ENCODE data around the gene INTS1.

Gene INTS1

GRCh38 chr7:1457059-1457948, 46.9 kb downstream of the INTS1 start:
- H3K27ac ChIP-seq: peak overlapping the region; percentile 65
- TF ChIP-seq, protein P1, sequence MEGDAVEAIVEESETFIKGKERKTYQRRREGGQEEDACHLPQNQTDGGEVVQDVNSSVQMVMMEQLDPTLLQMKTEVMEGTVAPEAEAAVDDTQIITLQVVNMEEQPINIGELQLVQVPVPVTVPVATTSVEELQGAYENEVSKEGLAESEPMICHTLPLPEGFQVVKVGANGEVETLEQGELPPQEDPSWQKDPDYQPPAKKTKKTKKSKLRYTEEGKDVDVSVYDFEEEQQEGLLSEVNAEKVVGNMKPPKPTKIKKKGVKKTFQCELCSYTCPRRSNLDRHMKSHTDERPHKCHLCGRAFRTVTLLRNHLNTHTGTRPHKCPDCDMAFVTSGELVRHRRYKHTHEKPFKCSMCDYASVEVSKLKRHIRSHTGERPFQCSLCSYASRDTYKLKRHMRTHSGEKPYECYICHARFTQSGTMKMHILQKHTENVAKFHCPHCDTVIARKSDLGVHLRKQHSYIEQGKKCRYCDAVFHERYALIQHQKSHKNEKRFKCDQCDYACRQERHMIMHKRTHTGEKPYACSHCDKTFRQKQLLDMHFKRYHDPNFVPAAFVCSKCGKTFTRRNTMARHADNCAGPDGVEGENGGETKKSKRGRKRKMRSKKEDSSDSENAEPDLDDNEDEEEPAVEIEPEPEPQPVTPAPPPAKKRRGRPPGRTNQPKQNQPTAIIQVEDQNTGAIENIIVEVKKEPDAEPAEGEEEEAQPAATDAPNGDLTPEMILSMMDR (conservative IDR thresholded peaks at IDR 0.05): no peak

DNA sequence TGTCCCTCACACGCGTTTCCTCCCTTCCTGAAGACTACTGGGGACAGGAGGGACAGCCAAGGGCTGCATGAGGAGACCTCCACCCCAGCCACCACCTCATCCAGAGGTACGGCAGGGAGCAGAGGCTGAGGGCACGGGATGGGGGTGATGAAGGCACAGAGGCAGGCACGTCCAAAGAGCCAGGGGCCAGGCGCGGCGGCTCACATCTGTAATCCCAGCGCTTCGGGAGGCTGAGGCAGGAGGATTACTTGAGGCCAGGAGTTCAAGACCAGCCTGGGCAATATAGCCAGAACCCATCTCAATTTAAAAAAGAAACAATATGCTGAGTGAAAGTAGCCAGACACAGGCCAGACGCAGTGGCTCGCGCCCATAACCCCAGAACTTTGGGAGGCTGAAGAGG, 48.2 kb downstream of the INTS1 start:
- peak overlapping the region; percentile 93 for H3K27ac ChIP-seq
- TF ChIP-seq, protein P1 (conservative IDR thresholded peaks at IDR 0.05): no peak

- peak overlapping the region; percentile 93 for H3K27ac ChIP-seq
- TF ChIP-seq, protein P1 (conservative IDR thresholded peaks at IDR 0.05): no peak
Observed at GRCh38 chr7:1455241-1455939, 48.8 kb downstream of the INTS1 start.

DNA sequence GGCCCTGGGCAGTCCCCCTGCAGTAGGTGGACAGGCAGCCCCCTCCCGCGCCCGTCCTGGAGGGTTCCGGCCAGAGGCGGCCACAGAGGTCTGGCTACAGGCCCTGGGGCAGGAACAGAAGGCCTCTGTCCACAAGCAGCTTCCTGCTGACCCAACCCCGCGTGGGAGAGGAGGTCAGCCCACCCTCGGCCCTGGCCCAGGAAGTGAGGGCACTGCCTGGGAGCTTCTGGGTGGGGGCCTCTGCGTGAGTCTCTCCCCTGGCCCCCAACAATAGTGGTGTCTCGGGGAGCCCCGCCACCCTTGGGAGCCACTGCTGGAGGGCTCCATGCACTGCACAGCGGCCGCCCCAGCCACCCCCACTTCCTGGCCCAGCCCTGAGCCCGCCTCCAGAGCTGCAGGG, 49.6 kb downstream of the INTS1 start:
- peak overlapping the region; percentile 93 for H3K27ac ChIP-seq

DNA sequence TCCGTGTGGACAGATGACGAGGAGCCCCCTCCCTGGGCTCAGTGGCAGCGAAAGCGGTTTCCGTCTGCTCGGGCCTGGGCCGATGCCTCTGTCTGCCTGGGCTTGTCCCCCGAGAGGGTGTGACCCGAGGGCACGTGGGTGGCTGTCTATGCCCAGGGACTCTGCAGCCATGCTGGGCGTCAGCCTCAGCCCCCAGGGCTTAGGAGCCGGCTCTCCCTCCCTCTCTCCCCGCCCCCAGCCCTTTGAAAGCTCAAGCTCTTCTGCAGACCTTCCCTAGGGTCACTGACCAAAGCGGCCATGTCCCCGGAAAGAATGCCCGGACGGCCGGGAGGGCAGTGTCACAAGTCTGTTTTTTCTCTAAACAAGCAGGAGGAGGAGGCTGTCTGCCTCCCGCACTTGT, 52.0 kb downstream of the INTS1 start:
- H3K27ac ChIP-seq: no peak overlapping the region
- TF ChIP-seq, protein P1 (conservative IDR thresholded peaks at IDR 0.05): no peak

More for the DNA sequence above, 49.6 kb downstream of the INTS1 start:
- TF ChIP-seq, protein P1 (conservative IDR thresholded peaks at IDR 0.05): no peak

DNA sequence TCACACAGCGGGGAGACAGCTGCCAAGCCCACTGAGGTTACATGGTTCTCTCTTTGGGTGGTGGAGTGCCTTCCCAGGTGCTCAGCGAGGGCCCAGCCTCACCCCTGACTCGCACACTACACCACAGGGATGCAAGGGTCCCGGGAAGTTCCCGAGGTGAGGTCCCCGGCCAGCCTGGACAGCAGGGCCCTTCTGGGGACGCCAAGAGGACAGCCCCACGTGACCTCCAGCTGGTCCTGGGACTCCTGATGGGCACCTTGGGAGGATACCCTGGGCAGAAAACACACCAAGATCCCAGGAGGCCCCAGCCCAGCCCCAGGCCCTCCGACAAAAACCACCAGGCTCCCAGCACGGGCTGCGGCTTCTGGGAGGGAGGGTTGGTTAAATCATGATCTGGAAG, 53.2 kb downstream of the INTS1 start:
- TF ChIP-seq, protein P1 (conservative IDR thresholded peaks at IDR 0.05): no peak
- no peak overlapping the region for H3K27ac ChIP-seq

GRCh38 chr7:1450431-1450830, 53.8 kb downstream of the INTS1 start:
- H3K27ac ChIP-seq: no peak overlapping the region
- TF ChIP-seq, protein P1 (conservative IDR thresholded peaks at IDR 0.05): no peak
